Tibial nerve (tissue), 4 donors: ENCODE measurements around the gene TSSK2.

Experiments used
- EP300 ChIP-seq, 2 donors: sonication (generic); formaldehyde crosslinking; IDR thresholded peaks; one replicate each; pipeline ENCODE4 v1.6.1; 2017; ENCODE audit warnings: antibody characterized with exemption in 2 of 2, mild to moderate bottlenecking in 1 of 2
- TF ChIP-seq, protein P1 (sequence below), 5 experiments: fragments of 200-600 bp in 3 of 5; fragments of 450-650 bp in 2 of 5; sonication (generic) in 3 of 5; IDR thresholded peaks; one replicate each; pipeline ENCODE4 v1.5.1; 2016 to 2019; ENCODE audit warnings: antibody characterized with exemption in 5 of 5, mild to moderate bottlenecking in 3 of 5, moderate library complexity in 2 of 5

DNA sequence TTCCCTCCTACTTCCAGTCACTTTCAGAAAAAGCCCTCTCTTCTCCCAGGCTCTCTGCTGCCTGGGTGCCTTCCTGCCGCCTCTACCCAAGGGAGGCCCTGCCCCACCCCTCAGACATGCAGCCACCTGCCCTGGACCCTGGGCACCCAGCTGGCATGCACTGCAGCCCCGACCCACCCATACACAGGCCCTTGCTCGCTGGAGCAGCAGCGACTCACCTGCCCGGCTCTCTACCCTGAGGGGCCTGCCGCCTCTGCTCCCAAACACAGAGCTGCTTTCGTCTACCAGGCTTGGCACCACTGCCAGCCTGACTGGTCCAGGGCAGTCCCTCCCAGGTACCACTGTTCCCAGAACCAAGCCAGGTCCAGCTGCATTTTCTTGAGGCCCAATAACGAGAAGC is 1.2 kb upstream of the TSSK2 start:
- TF ChIP-seq, protein P1, sequence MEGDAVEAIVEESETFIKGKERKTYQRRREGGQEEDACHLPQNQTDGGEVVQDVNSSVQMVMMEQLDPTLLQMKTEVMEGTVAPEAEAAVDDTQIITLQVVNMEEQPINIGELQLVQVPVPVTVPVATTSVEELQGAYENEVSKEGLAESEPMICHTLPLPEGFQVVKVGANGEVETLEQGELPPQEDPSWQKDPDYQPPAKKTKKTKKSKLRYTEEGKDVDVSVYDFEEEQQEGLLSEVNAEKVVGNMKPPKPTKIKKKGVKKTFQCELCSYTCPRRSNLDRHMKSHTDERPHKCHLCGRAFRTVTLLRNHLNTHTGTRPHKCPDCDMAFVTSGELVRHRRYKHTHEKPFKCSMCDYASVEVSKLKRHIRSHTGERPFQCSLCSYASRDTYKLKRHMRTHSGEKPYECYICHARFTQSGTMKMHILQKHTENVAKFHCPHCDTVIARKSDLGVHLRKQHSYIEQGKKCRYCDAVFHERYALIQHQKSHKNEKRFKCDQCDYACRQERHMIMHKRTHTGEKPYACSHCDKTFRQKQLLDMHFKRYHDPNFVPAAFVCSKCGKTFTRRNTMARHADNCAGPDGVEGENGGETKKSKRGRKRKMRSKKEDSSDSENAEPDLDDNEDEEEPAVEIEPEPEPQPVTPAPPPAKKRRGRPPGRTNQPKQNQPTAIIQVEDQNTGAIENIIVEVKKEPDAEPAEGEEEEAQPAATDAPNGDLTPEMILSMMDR (IDR thresholded peaks at IDR 0.05), result no peak
- no peak for TF ChIP-seq EP300 (IDR thresholded peaks at IDR 0.05)
